H9 (cell line): ENCODE measurements around the gene TIMM8A. TPM values are rescaled to one million over a fixed set of nuclear protein-coding genes. Genes with fewer than 3 reads are reported as not detected.

ENCODE experiments used
- DNase-seq: peaks from one replicate; pipeline ENCODE4 v3.0.0-alpha.2; 2017
- H2AFZ ChIP-seq: one replicate; pipeline ENCODE4 v1.6.1; 2013; ENCODE audit warnings: mild to moderate bottlenecking, low read length, control low read depth, moderate library complexity
- H2AK5ac ChIP-seq: 2 replicates; pipeline ENCODE4 v1.6.1; 2013; ENCODE audit warnings: low read length, control low read depth, mixed read lengths; ENCODE audit not compliant: insufficient read length
- H2BK120ac ChIP-seq: one replicate; pipeline ENCODE4 v1.6.1; 2013; ENCODE audit warnings: low read depth, mild to moderate bottlenecking, low read length, control low read depth, inconsistent platforms; ENCODE audit not compliant: poor library complexity, severe bottlenecking
- H2BK12ac ChIP-seq: 2 replicates; pipeline ENCODE4 v1.6.1; 2013; ENCODE audit warnings: low read length, control low read depth, mixed read lengths, low read depth; ENCODE audit not compliant: insufficient read length
- H2BK15ac ChIP-seq: 2 replicates; pipeline ENCODE4 v1.6.1; 2013; ENCODE audit warnings: low read depth, low read length, control low read depth
- H2BK20ac ChIP-seq: one replicate; pipeline ENCODE4 v1.6.1; 2013; ENCODE audit warnings: low read depth, mild to moderate bottlenecking, low read length, control low read depth, inconsistent platforms; ENCODE audit not compliant: poor library complexity, severe bottlenecking
- H2BK5ac ChIP-seq: 2 replicates; pipeline ENCODE4 v1.6.1; 2013; ENCODE audit warnings: low read length, control low read depth, mixed read lengths; ENCODE audit not compliant: insufficient read length
- H3K14ac ChIP-seq: 2 replicates; pipeline ENCODE4 v1.6.1; 2013; ENCODE audit warnings: low read length, control low read depth; ENCODE audit not compliant: insufficient read depth
- H3K18ac ChIP-seq: 2 replicates; pipeline ENCODE4 v1.6.1; 2013; ENCODE audit warnings: low read depth, mild to moderate bottlenecking, mixed read lengths, low read length, control low read depth; ENCODE audit not compliant: insufficient read length
- H3K23ac ChIP-seq: 2 replicates; pipeline ENCODE4 v1.6.1; 2013; ENCODE audit warnings: low read length, control low read depth, mixed read lengths, low read depth; ENCODE audit not compliant: insufficient read length
- H3K23me2 ChIP-seq: 2 replicates; pipeline ENCODE4 v1.6.1; 2013; ENCODE audit warnings: low read depth, mild to moderate bottlenecking, mixed read lengths, low read length, control low read depth; ENCODE audit not compliant: insufficient read length, poor library complexity, severe bottlenecking
- H3K27ac ChIP-seq: 2 replicates; pipeline ENCODE4 v1.5.1; 2013; ENCODE audit warnings: low read length, control low read depth, mixed read lengths, low read depth; ENCODE audit not compliant: insufficient read length
- H3K27me3 ChIP-seq: 2 replicates; pipeline ENCODE4 v1.6.1; 2013; ENCODE audit warnings: low read length, control low read depth, inconsistent platforms; ENCODE audit not compliant: insufficient read depth
- H3K4ac ChIP-seq: 2 replicates; pipeline ENCODE4 v1.6.1; 2013; ENCODE audit warnings: low read depth, mild to moderate bottlenecking, control low read depth, inconsistent platforms, low read length, moderate library complexity
- H3K4me1 ChIP-seq: 2 replicates; pipeline ENCODE4 v1.6.1; 2013; ENCODE audit warnings: low read length, control low read depth, inconsistent platforms; ENCODE audit not compliant: insufficient read depth
- H3K4me2 ChIP-seq: 2 replicates; pipeline ENCODE4 v1.6.1; 2013; ENCODE audit warnings: low read length, control low read depth, mixed read lengths; ENCODE audit not compliant: insufficient read length, insufficient read depth
- H3K56ac ChIP-seq: 2 replicates; pipeline ENCODE4 v1.6.1; 2013; ENCODE audit warnings: low read depth, mild to moderate bottlenecking, mixed read lengths, low read length, control low read depth; ENCODE audit not compliant: insufficient read length
- H3K79me1 ChIP-seq: 2 replicates; pipeline ENCODE4 v1.6.1; 2013; ENCODE audit warnings: low read depth, mild to moderate bottlenecking, moderate library complexity, low read length, control low read depth, inconsistent platforms; ENCODE audit not compliant: insufficient read depth, poor library complexity, severe bottlenecking
- H3K79me2 ChIP-seq: 2 replicates; pipeline ENCODE4 v1.6.1; 2013; ENCODE audit warnings: low read length, control low read depth, inconsistent platforms; ENCODE audit not compliant: insufficient read depth
- H3K9ac ChIP-seq: 2 replicates; pipeline ENCODE4 v1.6.1; 2013; ENCODE audit warnings: low read length, control low read depth, mixed read lengths; ENCODE audit not compliant: insufficient read length; ENCODE audit errors: extremely low read depth
- H3K9me3 ChIP-seq: one replicate; pipeline ENCODE4 v1.6.1; 2013; ENCODE audit warnings: low read depth, low read length, inconsistent platforms; ENCODE audit not compliant: control insufficient read depth
- H3T11ph ChIP-seq: one replicate; pipeline ENCODE4 v1.6.1; 2013; ENCODE audit warnings: mild to moderate bottlenecking, low read length, control low read depth, inconsistent platforms
- H4K20me1 ChIP-seq: one replicate; pipeline ENCODE4 v1.6.1; 2013; ENCODE audit not compliant: control insufficient read depth, insufficient read length, insufficient read depth
- H4K5ac ChIP-seq: 2 replicates; pipeline ENCODE4 v1.6.1; 2013; ENCODE audit warnings: low read depth, mild to moderate bottlenecking, mixed read lengths, low read length, control low read depth; ENCODE audit not compliant: insufficient read length
- H4K8ac ChIP-seq: replicated peaks from 2 replicates; pipeline ENCODE4 v1.6.1; 2013; ENCODE audit warnings: low read length, control low read depth, mixed read lengths, low read depth; ENCODE audit not compliant: insufficient read length
- H4K91ac ChIP-seq: 2 replicates; pipeline ENCODE4 v1.6.1; 2013; ENCODE audit warnings: low read depth, mild to moderate bottlenecking, moderate library complexity, mixed read lengths, low read length, control low read depth; ENCODE audit not compliant: insufficient read length
- H3K27ac Mint-ChIP-seq, 3 experiments: 2 replicates in 2 of 3; 3 replicates in 1 of 3; pipeline ENCODE4 v1.8.0; 2020 to 2021; ENCODE audit warnings: mixed read lengths in 3 of 3, mild to moderate bottlenecking in 1 of 3, moderate library complexity in 1 of 3
- H3K27me3 Mint-ChIP-seq: 2 replicates; pipeline ENCODE4 v1.8.0; 2021; ENCODE audit warnings: low read depth, mild to moderate bottlenecking, moderate library complexity, mixed read lengths
- H3K36me3 Mint-ChIP-seq, 3 experiments: 2 replicates in 2 of 3; 3 replicates in 1 of 3; pipeline ENCODE4 v1.8.0; 2020 to 2021; ENCODE audit warnings: low read depth in 3 of 3, mixed read lengths in 3 of 3; ENCODE audit not compliant: insufficient read depth in 1 of 3
- H3K4me1 Mint-ChIP-seq, 2 experiments: 2 replicates each; pipeline ENCODE4 v1.8.0; 2020; ENCODE audit warnings: mixed read lengths in 2 of 2
- H3K4me3 Mint-ChIP-seq, 2 experiments: 2 replicates in 1 of 2; 3 replicates in 1 of 2; pipeline ENCODE4 v1.8.0; 2020 to 2021; ENCODE audit warnings: mild to moderate bottlenecking in 2 of 2, mixed read lengths in 2 of 2, moderate library complexity in 1 of 2
- H3K9me3 Mint-ChIP-seq, 2 experiments: 2 replicates in 1 of 2; 3 replicates in 1 of 2; pipeline ENCODE4 v1.8.0; 2020; ENCODE audit warnings: mild to moderate bottlenecking in 2 of 2, mixed read lengths in 2 of 2, moderate library complexity in 1 of 2
- WGBS: extraction: QIAGEN DNeasy Blood & Tissue Kit; methylation state at CpG from one replicate; pipeline ENCODE4 v1.1.7; 2013; ENCODE audit warnings: missing lambda C conversion rate, low lambda C conversion rate, mixed read lengths; ENCODE audit not compliant: insufficient read length; ENCODE audit errors: extremely low coverage; 5-methylcytosine and 5-hydroxymethylcytosine counted together
- total RNA-seq: library from RNA; stranded (reverse); gene quantifications from 2 replicates; pipeline ENCODE4 v1.2.1, GENCODE V29; 2021
- TF ChIP-seq, protein P1 (sequence below): fragments of 200-600 bp; sonication (generic); conservative IDR thresholded peaks from 3 replicates; pipeline ENCODE4 v1.8.0; 2021; ENCODE audit warnings: antibody characterized with exemption, mild to moderate bottlenecking

Gene TIMM8A
- total RNA-seq, 1 experiment from 2014 or later = 40.2 TPM

DNA sequence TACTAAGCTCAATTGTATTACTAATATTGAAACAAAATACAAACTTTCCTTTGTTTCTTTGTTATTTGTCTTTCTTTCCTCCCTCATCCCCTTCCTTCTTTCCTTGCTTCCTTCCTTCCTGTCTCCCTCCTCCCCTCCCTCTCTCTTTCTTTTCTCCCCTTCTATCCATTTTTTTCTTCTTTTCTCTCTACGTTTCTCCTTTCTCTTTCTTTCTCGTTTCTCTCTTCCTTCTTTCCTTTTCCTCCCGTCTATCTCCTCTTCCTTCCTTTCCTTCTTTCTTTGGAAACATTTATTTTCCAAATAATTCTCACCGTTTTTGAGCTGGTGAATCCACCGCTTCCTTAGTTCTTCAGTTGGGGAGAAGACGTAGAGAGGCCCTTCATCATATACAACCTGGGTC lies 21.1 kb upstream of the TIMM8A start:
- Histone ChIP-seq H2BK120ac (no peak overlapping the region), H3K9ac (no peak overlapping the region), H2BK5ac (no peak overlapping the region), H3K79me1 (no peaks in the 10 kb centered on the region), H2BK12ac (no peak overlapping the region), H3K23ac (no peak overlapping the region), H3T11ph (no peak overlapping the region), H2BK15ac (no peak overlapping the region), H2BK20ac (no peak overlapping the region), H2AFZ (no peak overlapping the region), H3K4me2 (no peak overlapping the region), H3K23me2 (no peaks in the 10 kb centered on the region), H2AK5ac (no peak overlapping the region), H3K14ac (no peak overlapping the region), H4K5ac (no peak overlapping the region), H3K18ac (no peak overlapping the region), H4K91ac (no peak overlapping the region), H4K20me1 (no peaks in the 10 kb centered on the region), H3K4me1 (no peaks in the 10 kb centered on the region), H3K27ac (no peak overlapping the region), H3K4ac (no peak overlapping the region), H4K8ac (no peak overlapping the region), H3K79me2 (no peaks in the 10 kb centered on the region), H3K27me3 (no peaks in the 10 kb centered on the region), H3K56ac (no peak overlapping the region), H3K9me3 (peaks cover 38% of the 10 kb centered on the region)
- peaks cover 46 to 53% of the 10 kb centered on the region in 2 experiments for H3K9me3 Mint-ChIP-seq
- no peak for DNase-seq
- 100% methylated on average over 3 of the region's 6 CpGs for WGBS
- TF ChIP-seq, protein P1, sequence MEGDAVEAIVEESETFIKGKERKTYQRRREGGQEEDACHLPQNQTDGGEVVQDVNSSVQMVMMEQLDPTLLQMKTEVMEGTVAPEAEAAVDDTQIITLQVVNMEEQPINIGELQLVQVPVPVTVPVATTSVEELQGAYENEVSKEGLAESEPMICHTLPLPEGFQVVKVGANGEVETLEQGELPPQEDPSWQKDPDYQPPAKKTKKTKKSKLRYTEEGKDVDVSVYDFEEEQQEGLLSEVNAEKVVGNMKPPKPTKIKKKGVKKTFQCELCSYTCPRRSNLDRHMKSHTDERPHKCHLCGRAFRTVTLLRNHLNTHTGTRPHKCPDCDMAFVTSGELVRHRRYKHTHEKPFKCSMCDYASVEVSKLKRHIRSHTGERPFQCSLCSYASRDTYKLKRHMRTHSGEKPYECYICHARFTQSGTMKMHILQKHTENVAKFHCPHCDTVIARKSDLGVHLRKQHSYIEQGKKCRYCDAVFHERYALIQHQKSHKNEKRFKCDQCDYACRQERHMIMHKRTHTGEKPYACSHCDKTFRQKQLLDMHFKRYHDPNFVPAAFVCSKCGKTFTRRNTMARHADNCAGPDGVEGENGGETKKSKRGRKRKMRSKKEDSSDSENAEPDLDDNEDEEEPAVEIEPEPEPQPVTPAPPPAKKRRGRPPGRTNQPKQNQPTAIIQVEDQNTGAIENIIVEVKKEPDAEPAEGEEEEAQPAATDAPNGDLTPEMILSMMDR = no peak
- no peak overlapping the region for H3K27ac Mint-ChIP-seq
- no peaks in the 10 kb centered on the region for H3K36me3 Mint-ChIP-seq
- peaks cover 2% of the 10 kb centered on the region; the same call in 1 of the 2 replicates for H3K27me3 Mint-ChIP-seq
- no peak overlapping the region for H3K4me3 Mint-ChIP-seq
- H3K4me1 Mint-ChIP-seq = no peaks in the 10 kb centered on the region
